ENCODE results near the gene HMX2. TPM values are rescaled to one million over a fixed set of nuclear protein-coding genes. Genes with fewer than 3 reads are reported as not detected.

Gene HMX2
- total RNA-seq, 1 experiment from 2014 or later, result not detected

DNA sequence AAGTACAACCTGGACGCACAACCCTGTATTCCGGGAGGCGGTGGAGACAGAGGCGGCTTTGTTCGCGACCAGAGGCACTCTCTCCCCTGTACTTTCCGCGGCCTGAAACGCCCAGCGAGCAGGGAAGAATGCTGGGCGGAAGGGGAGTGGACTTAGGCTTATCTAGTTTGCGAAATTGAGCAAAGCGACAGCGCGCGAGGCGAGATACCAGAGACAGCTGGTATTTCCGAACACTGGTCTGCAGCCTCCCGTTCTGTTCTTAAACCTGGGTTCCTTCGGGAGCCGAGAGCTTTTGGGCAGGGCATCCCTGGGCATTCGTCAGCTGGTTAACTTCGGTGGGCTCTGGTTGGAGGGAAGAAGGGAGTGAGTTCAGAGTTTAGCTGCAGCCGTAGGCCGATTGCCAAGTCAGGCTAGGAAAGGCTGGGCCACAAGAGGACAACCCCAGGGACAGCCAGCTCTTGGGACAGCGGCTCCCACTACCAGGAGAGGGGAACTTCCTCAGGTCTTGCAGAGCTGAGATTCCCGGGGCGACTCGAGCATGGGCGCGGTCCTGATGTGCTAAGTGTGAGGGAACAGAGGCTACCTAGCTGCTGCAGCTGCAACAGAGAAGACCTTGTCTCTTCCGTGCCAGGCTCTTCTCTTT lies 8.3 kb upstream of the HMX2 start:
- Histone ChIP-seq H3K4me2 (ENCODE audit: low read length) (peak overlapping the region; percentile 88), H3K27me3 (ENCODE audit: low read length) (peaks cover 73% of the 10 kb centered on the region), H3K27ac (ENCODE audit: low read length) (no peak overlapping the region), H3K79me2 (ENCODE audit: low read length) (no peaks in the 10 kb centered on the region), H3F3A (ENCODE audit: low read length, unreplicated experiment) (no peaks in the 10 kb centered on the region), H2AFZ (ENCODE audit: low read length) (peak overlapping the region; percentile 69; the same call in 1 of the 2 replicates), H3K9me2 (replicated peaks; ENCODE audit: low read length) (no peaks in the 10 kb centered on the region), H3K9ac (ENCODE audit: low read length) (no peak overlapping the region), H3K4me1 (ENCODE audit: insufficient read depth, low read length) (peaks cover 5% of the 10 kb centered on the region; the same call in 1 of the 2 replicates), H4K20me1 (ENCODE audit: low read length) (no peaks in the 10 kb centered on the region), H3K9me3 (ENCODE audit: low read length) (no peaks in the 10 kb centered on the region), H3K4me3 (ENCODE audit: low read length) (peak overlapping the region; percentile 66), H3K36me3 (ENCODE audit: low read depth, low read length) (no peaks in the 10 kb centered on the region)
- 0 out of 2 replicates have a peak, but pooled peaks have one; percentile 8 for TF ChIP-seq EZH2phosphoT487 (IDR thresholded peaks at IDR 0.05; ENCODE audit: borderline replicate concordance, low read length)
- TF ChIP-seq, protein P1, sequence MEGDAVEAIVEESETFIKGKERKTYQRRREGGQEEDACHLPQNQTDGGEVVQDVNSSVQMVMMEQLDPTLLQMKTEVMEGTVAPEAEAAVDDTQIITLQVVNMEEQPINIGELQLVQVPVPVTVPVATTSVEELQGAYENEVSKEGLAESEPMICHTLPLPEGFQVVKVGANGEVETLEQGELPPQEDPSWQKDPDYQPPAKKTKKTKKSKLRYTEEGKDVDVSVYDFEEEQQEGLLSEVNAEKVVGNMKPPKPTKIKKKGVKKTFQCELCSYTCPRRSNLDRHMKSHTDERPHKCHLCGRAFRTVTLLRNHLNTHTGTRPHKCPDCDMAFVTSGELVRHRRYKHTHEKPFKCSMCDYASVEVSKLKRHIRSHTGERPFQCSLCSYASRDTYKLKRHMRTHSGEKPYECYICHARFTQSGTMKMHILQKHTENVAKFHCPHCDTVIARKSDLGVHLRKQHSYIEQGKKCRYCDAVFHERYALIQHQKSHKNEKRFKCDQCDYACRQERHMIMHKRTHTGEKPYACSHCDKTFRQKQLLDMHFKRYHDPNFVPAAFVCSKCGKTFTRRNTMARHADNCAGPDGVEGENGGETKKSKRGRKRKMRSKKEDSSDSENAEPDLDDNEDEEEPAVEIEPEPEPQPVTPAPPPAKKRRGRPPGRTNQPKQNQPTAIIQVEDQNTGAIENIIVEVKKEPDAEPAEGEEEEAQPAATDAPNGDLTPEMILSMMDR (conservative IDR thresholded peaks at IDR 0.05; ENCODE audit: low read depth, low read length), result no peak
- BruUV-seq (replicated peaks), result no TSS peak
- DNase-seq (peak; percentile 59), ATAC-seq (peak; percentile 81)
- CTCF ChIA-PET, result no interaction called here
- intact Hi-C loops (cut with micrococcal nuclease), result no loop called here
- POLR2A ChIA-PET (ENCODE audit: unreplicated experiment), result no interaction called here

DNA sequence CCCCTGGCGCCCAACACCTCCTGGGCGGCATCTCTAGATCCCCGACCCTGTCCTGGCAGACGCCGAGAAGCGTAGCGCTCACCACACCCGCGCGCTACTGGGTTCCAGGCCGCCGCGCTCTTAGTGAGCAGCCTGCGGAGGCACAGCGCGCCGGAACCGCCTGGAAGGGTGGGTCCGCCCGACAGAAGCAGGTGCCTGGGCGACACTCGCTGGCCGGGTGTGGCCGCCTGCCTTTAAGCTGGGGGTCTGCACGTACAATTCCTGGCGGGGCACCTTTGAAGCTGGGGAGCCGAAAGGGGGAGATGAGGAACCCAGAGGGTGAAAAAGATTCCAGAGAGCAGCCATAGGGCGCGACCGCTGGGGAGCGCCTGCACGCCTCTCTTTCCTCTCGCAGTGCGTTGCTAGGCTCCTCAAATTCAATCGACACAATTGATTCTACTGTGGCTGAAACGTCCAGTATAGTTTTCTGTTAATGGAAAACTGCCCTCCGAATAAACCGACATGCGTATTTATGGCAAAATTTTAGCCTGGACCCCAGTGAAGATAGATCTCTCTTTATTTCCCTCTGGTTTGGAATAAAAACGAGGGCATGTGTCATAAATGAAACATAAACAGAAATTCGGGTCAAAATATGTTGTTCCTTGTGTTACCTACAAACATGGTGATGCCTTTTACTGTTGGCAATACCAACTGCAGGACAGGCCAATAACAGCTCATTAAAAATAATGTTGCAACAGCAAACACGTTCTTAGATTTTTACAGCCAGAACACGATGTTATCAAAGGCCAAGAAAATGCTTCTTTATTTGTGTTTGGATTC lies 7.6 kb upstream of the HMX2 start:
- Histone ChIP-seq H3K79me2 (ENCODE audit: low read length) (no peaks in the 10 kb centered on the region), H3K4me1 (ENCODE audit: insufficient read depth, low read length) (peaks cover 6% of the 10 kb centered on the region; the same call in 1 of the 2 replicates), H3K36me3 (ENCODE audit: low read depth, low read length) (no peaks in the 10 kb centered on the region), H3K27me3 (ENCODE audit: low read length) (peaks cover 66% of the 10 kb centered on the region), H4K20me1 (ENCODE audit: low read length) (no peaks in the 10 kb centered on the region), H3F3A (ENCODE audit: low read length, unreplicated experiment) (no peaks in the 10 kb centered on the region), H3K9ac (ENCODE audit: low read length) (no peak overlapping the region), H3K9me3 (ENCODE audit: low read length) (no peaks in the 10 kb centered on the region), H3K9me2 (replicated peaks; ENCODE audit: low read length) (no peaks in the 10 kb centered on the region), H3K4me3 (ENCODE audit: low read length) (peak overlapping the region; percentile 66; the same call in 1 of the 2 replicates), H3K27ac (ENCODE audit: low read length) (no peak overlapping the region), H3K4me2 (ENCODE audit: low read length) (peak overlapping the region; percentile 88), H2AFZ (ENCODE audit: low read length) (peak overlapping the region; percentile 69; the same call in 1 of the 2 replicates)
- ChIA-PET POLR2A (ENCODE audit: unreplicated experiment) (no interaction called here), CTCF (no interaction called here)
- intact Hi-C loops (cut with micrococcal nuclease), result no loop called here
- no TSS peak for BruUV-seq (replicated peaks)
- TF ChIP-seq EZH2phosphoT487 (IDR thresholded peaks at IDR 0.05; ENCODE audit: borderline replicate concordance, low read length), result no peak; the same call in 1 of the 2 replicates
- peak; percentile 65 for TF ChIP-seq EZH2 (IDR thresholded peaks at IDR 0.05; ENCODE audit: low read length, unreplicated experiment)
- TF ChIP-seq, protein P1 (conservative IDR thresholded peaks at IDR 0.05; ENCODE audit: low read depth, low read length), result peak; percentile 24; the same call in 1 of the 2 replicates
- ATAC-seq, result no peak
- no peak for DNase-seq
